PFSK-1 (cell line): ENCODE results near the gene CENPP.

Experiments
- FOXP2 ChIP-seq: optimal IDR thresholded peaks from 2 replicates; pipeline ENCODE3; 2011; ENCODE audit warnings: borderline replicate concordance, control low read depth, inconsistent platforms; ENCODE audit not compliant: insufficient read depth; ENCODE audit errors: extremely low read length, extremely low read depth
- POLR2AphosphoS5 ChIP-seq: IDR thresholded peaks from 2 replicates; pipeline ENCODE4 v1.6.1; 2012; ENCODE audit warnings: low read depth, mild to moderate bottlenecking, control low read depth, low read length, moderate library complexity
- REST ChIP-seq, 2 experiments: IDR thresholded peaks; 2 replicates each; pipeline versions ENCODE4 v1.6.1 to v1.8.0; 2011 to 2012; ENCODE audit warnings: low read depth in 2 of 2, low read length in 2 of 2, control low read depth in 1 of 2, inconsistent platforms in 1 of 2, mild to moderate bottlenecking in 1 of 2, moderate library complexity in 1 of 2; ENCODE audit not compliant: insufficient read depth in 1 of 2
- SIN3A ChIP-seq: IDR thresholded peaks from 2 replicates; pipeline ENCODE4 v1.6.1; 2012; ENCODE audit warnings: mild to moderate bottlenecking, low read length, moderate library complexity, borderline replicate concordance; ENCODE audit not compliant: insufficient read depth
- TAF1 ChIP-seq: IDR thresholded peaks from 2 replicates; pipeline ENCODE4 v1.6.1; 2012; ENCODE audit warnings: low read length, control low read depth, borderline replicate concordance; ENCODE audit not compliant: insufficient read depth

Gene CENPP

GRCh38 chr9:92289708-92290390 lies 35.9 kb upstream of the CENPP start:
- no peak for TF ChIP-seq SIN3A
- no peak for TF ChIP-seq FOXP2
- TF ChIP-seq REST (IDR thresholded peaks at IDR 0.05; ENCODE audit: insufficient read depth in 1 of 2, low read depth in 2 of 2, low read length in 2 of 2) = no peak
- TF ChIP-seq TAF1 = no peak
- no peak for TF ChIP-seq POLR2AphosphoS5

- no peak for TF ChIP-seq POLR2AphosphoS5
Observed at GRCh38 chr9:92290785-92291429, 34.8 kb upstream of the CENPP start.

- TF ChIP-seq REST (IDR thresholded peaks at IDR 0.05; ENCODE audit: insufficient read depth in 1 of 2, low read depth in 2 of 2, low read length in 2 of 2) (no peak), POLR2AphosphoS5 (no peak), SIN3A (no peak), TAF1 (no peak), FOXP2 (no peak)
Observed at GRCh38 chr9:92291577-92291976, 34.2 kb upstream of the CENPP start.

- TF ChIP-seq POLR2AphosphoS5 (no peak), SIN3A (no peak), REST (IDR thresholded peaks at IDR 0.05; ENCODE audit: insufficient read depth in 1 of 2, low read depth in 2 of 2, low read length in 2 of 2) (no peak), FOXP2 (no peak), TAF1 (no peak)
Observed at GRCh38 chr9:92292338-92293074, 33.2 kb upstream of the CENPP start.

GRCh38 chr9:92293075-92293354 lies 32.7 kb upstream of the CENPP start:
- TF ChIP-seq FOXP2 (no peak), POLR2AphosphoS5 (no peak), REST (IDR thresholded peaks at IDR 0.05; ENCODE audit: insufficient read depth in 1 of 2, low read depth in 2 of 2, low read length in 2 of 2) (no peak), SIN3A (no peak), TAF1 (no peak)
